HepG2 (cell line): Measurements from ENCODE around the gene KIAA1614. TPM values are rescaled to one million over a fixed set of nuclear protein-coding genes. Genes with fewer than 3 reads are reported as not detected.

Experiments
- GLMP ChIP-seq: sonication (generic); formaldehyde crosslinking; IDR thresholded peaks from 2 replicates; pipeline ENCODE4 v1.9.0; 2021; ENCODE audit warnings: missing genetic modification reagents, mild to moderate bottlenecking, borderline replicate concordance
- SETDB1 ChIP-seq: sonication (generic); formaldehyde crosslinking; IDR thresholded peaks from 2 replicates; pipeline ENCODE4 v1.5.1; 2020; ENCODE audit warnings: missing genetic modification reagents, mild to moderate bottlenecking, borderline replicate concordance
- SPEN ChIP-seq: sonication (generic); formaldehyde crosslinking; IDR thresholded peaks from 2 replicates; pipeline ENCODE4 v1.5.1; 2020; ENCODE audit warnings: low read depth, mild to moderate bottlenecking, missing genetic modification reagents
- ZC3H13 ChIP-seq: sonication (generic); formaldehyde crosslinking; IDR thresholded peaks from 2 replicates; pipeline ENCODE4 v1.8.1; 2023; ENCODE audit warnings: mild to moderate bottlenecking, missing genetic modification reagents, moderate library complexity
- ZSCAN5A ChIP-seq: sonication (generic); formaldehyde crosslinking; IDR thresholded peaks from 2 replicates; pipeline ENCODE4 v1.8.0; 2022; ENCODE audit warnings: mild to moderate bottlenecking, missing genetic modification reagents, borderline replicate concordance
- polyA plus RNA-seq, 8 experiments: library from polyadenylated mRNA; depleted of rRNA in 3 of 8; stranded (reverse) in 7 of 8; unstranded in 1 of 8; fragments of >200 nt; fragmentation: Illumina TruSeq in 4 of 8; extraction: Trizol in 4 of 8; gene quantifications; 2 replicates each; pipeline versions ENCODE4 v1.2.1 to v1.2.3, GENCODE V29; 2011 to 2016; ENCODE audit warnings: low read depth in 4 of 8, missing spikeins in 1 of 8, mixed read lengths in 1 of 8; ENCODE audit not compliant: insufficient read depth in 1 of 8
- total RNA-seq, 5 experiments: library from RNA; depleted of rRNA; stranded (reverse); fragments of >200 nt; fragmentation: Illumina TruSeq; extraction: Trizol; gene quantifications; 2 replicates each; pipeline ENCODE4 v1.2.3, GENCODE V29; 2016; ENCODE audit warnings: low read depth in 1 of 5
- TF ChIP-seq, protein P1 (sequence below): sonication (generic); formaldehyde crosslinking; IDR thresholded peaks from 2 replicates; pipeline ENCODE4 v1.5.1; 2020; ENCODE audit warnings: missing genetic modification reagents, mild to moderate bottlenecking, borderline replicate concordance
- TF ChIP-seq, protein P2 (sequence below): fragments of 450-650 bp; IDR thresholded peaks from 2 replicates; pipeline ENCODE4 v1.6.1; 2017

KIAA1614 gene
- total and polyA plus RNA-seq, 2 of the 13 experiments (the other 11 are each of a cell fraction or from before 2014, with no cell fraction given), result 0.15 to 0.77 TPM

DNA sequence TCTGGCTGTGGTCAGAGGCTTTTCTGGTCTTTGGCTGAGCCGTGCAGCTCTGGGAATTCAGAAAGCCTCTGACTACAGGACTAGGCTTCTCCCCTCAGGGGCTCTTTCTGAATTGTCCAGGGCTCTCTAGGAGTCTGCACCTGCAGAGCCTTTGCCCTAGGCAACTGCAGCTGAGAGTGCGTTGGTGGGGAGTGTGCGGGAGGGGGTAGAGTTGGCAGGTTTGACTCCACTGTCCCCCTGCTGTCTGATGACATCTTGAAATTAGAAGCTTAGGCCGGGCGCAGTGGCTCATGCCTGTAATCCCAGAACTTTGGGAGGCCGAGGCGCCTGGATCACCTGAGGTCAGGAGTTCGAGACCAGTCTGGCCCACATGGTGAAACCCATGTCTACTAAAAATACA, 32.9 kb downstream of the KIAA1614 start (continued):
- TF ChIP-seq, protein P1, sequence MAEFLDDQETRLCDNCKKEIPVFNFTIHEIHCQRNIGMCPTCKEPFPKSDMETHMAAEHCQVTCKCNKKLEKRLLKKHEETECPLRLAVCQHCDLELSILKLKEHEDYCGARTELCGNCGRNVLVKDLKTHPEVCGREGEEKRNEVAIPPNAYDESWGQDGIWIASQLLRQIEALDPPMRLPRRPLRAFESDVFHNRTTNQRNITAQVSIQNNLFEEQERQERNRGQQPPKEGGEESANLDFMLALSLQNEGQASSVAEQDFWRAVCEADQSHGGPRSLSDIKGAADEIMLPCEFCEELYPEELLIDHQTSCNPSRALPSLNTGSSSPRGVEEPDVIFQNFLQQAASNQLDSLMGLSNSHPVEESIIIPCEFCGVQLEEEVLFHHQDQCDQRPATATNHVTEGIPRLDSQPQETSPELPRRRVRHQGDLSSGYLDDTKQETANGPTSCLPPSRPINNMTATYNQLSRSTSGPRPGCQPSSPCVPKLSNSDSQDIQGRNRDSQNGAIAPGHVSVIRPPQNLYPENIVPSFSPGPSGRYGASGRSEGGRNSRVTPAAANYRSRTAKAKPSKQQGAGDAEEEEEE (CRISPR knock-in tag), result no peak
- TF ChIP-seq SPEN (no peak), ZSCAN5A (CRISPR knock-in tag) (no peak), GLMP (CRISPR knock-in tag) (no peak), SETDB1 (CRISPR knock-in tag) (no peak), ZC3H13 (no peak)
- TF ChIP-seq, protein P2, sequence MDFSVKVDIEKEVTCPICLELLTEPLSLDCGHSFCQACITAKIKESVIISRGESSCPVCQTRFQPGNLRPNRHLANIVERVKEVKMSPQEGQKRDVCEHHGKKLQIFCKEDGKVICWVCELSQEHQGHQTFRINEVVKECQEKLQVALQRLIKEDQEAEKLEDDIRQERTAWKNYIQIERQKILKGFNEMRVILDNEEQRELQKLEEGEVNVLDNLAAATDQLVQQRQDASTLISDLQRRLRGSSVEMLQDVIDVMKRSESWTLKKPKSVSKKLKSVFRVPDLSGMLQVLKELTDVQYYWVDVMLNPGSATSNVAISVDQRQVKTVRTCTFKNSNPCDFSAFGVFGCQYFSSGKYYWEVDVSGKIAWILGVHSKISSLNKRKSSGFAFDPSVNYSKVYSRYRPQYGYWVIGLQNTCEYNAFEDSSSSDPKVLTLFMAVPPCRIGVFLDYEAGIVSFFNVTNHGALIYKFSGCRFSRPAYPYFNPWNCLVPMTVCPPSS, result no peak
- TF ChIP-seq, all 625 proteins: peak for 0
